ENCODE data around the gene C11orf21.

DNA sequence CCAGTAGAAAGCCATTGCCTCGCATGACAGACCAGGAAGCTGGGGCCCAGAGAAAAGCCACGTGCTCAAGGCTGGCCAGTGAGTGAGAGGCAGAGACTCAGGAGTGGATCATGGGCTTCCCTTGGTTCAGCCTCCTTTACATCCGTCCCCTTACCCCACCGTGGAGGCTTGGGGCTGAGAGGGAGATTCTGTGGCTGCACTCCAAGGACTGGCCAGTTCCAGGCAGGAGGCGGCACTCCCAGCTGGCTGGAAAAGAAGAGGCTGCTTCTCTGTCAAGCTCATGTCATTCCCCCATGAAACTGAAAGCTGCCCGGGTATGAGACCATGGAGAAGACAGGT lies 24.7 kb downstream of the C11orf21 start:
- TF ChIP-seq, protein P1, sequence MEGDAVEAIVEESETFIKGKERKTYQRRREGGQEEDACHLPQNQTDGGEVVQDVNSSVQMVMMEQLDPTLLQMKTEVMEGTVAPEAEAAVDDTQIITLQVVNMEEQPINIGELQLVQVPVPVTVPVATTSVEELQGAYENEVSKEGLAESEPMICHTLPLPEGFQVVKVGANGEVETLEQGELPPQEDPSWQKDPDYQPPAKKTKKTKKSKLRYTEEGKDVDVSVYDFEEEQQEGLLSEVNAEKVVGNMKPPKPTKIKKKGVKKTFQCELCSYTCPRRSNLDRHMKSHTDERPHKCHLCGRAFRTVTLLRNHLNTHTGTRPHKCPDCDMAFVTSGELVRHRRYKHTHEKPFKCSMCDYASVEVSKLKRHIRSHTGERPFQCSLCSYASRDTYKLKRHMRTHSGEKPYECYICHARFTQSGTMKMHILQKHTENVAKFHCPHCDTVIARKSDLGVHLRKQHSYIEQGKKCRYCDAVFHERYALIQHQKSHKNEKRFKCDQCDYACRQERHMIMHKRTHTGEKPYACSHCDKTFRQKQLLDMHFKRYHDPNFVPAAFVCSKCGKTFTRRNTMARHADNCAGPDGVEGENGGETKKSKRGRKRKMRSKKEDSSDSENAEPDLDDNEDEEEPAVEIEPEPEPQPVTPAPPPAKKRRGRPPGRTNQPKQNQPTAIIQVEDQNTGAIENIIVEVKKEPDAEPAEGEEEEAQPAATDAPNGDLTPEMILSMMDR (conservative IDR thresholded peaks at IDR 0.05; ENCODE audit: low read length), result no peak
- no peak for TF ChIP-seq EZH2phosphoT487 (IDR thresholded peaks at IDR 0.05; ENCODE audit: borderline replicate concordance, low read depth, low read length)

All from OCI-LY7 (cell line).